ENCODE measurements around the gene ABI1.

DNA sequence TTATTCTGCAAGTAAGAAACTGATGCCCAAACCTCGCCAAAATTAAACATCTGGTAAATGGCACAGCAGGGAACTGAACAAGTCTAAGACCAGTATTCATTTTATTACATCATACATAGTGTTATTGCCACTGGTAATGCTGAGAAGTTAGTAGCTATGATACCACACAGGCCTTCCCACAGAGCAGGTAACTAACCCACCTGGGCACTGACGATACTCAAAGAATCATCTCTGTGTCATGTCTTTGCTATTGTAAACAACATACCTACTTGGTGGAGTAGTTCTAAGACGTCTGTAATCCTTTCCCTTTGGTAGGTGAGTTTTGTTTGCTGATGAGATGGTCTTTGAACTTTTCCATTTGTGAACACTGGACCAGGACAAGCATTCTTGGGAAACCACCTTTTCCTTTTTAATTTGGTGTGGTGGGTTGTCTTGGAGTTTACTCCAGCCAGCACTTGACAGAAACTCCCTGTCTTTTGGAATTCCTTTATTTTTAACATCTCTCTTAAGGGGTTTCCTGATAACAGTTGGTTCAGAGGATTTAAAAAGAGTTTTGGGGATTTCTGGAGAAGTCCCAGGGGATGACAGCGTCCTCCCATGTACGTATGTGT lies 122.4 kb downstream of the ABI1 start:
- no peak for TF ChIP-seq POLR2AphosphoS5 (IDR thresholded peaks at IDR 0.05)
- TF ChIP-seq, protein P1, sequence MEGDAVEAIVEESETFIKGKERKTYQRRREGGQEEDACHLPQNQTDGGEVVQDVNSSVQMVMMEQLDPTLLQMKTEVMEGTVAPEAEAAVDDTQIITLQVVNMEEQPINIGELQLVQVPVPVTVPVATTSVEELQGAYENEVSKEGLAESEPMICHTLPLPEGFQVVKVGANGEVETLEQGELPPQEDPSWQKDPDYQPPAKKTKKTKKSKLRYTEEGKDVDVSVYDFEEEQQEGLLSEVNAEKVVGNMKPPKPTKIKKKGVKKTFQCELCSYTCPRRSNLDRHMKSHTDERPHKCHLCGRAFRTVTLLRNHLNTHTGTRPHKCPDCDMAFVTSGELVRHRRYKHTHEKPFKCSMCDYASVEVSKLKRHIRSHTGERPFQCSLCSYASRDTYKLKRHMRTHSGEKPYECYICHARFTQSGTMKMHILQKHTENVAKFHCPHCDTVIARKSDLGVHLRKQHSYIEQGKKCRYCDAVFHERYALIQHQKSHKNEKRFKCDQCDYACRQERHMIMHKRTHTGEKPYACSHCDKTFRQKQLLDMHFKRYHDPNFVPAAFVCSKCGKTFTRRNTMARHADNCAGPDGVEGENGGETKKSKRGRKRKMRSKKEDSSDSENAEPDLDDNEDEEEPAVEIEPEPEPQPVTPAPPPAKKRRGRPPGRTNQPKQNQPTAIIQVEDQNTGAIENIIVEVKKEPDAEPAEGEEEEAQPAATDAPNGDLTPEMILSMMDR (IDR thresholded peaks at IDR 0.05): no peak
- no peak for TF ChIP-seq POLR2A (IDR thresholded peaks at IDR 0.05)

Data from transverse colon (tissue), 4 donors.